Myocyte (in vitro differentiated cells): ENCODE data around the gene BAMBI. TPM values are rescaled to one million over a fixed set of nuclear protein-coding genes. Genes with fewer than 3 reads are reported as not detected.
A peak's percentile ranks its signal among the peaks of the same experiment; 100 is the strongest.

Experiments used
- DNase-seq: peaks from one replicate; pipeline ENCODE4 v3.0.0-alpha.2; 2012; ENCODE audit warnings: low read depth
- total RNA-seq: library from RNA; depleted of rRNA; stranded (reverse); fragments of >200 nt; gene quantifications from 2 replicates; pipeline ENCODE4 v1.2.3, GENCODE V29; 2014

The BAMBI gene
- total RNA-seq, 1 donor from 2014 or later: 4.6 TPM

- no peak for DNase-seq
Measured at GRCh38 chr10:28674782-28675181, 2.5 kb upstream of the BAMBI start.

- no peak for DNase-seq
Measured at GRCh38 chr10:28676326-28676967, 874 bp upstream of the BAMBI start.

- peak; percentile 21 for DNase-seq
Measured at GRCh38 chr10:28677888-28678686, 766 bp downstream of the BAMBI start.

- no peak for DNase-seq
Measured at GRCh38 chr10:28678687-28679457, 1.6 kb downstream of the BAMBI start.

GRCh38 chr10:28679581-28680357 lies 2.4 kb downstream of the BAMBI start:
- DNase-seq: no peak

- no peak for DNase-seq
Measured at GRCh38 chr10:28680358-28680752, 3.0 kb downstream of the BAMBI start.

- DNase-seq: peak; percentile 77
Measured at GRCh38 chr10:28681291-28681763, 4.0 kb downstream of the BAMBI start.

- DNase-seq: no peak
Measured at GRCh38 chr10:28681928-28682750, 4.8 kb downstream of the BAMBI start.

GRCh38 chr10:28684157-28684985 lies 7.0 kb downstream of the BAMBI start:
- DNase-seq: no peak

GRCh38 chr10:28684986-28685580 lies 7.8 kb downstream of the BAMBI start:
- DNase-seq: no peak

GRCh38 chr10:28685717-28686116 lies 8.4 kb downstream of the BAMBI start:
- no peak for DNase-seq

GRCh38 chr10:28686835-28687682 lies 9.7 kb downstream of the BAMBI start:
- DNase-seq: no peak

GRCh38 chr10:28687683-28688001 lies 10.3 kb downstream of the BAMBI start:
- no peak for DNase-seq

GRCh38 chr10:28690545-28690944 lies 13.2 kb downstream of the BAMBI start:
- no peak for DNase-seq

- DNase-seq: no peak
Measured at GRCh38 chr10:28691187-28691694, 13.9 kb downstream of the BAMBI start.

- no peak for DNase-seq
Measured at GRCh38 chr10:28692050-28692449, 14.7 kb downstream of the BAMBI start.

- no peak for DNase-seq
Measured at GRCh38 chr10:28694530-28694929, 17.2 kb downstream of the BAMBI start.

- no peak for DNase-seq
Measured at GRCh38 chr10:28698075-28698474, 20.8 kb downstream of the BAMBI start.
